ENCODE measurements around the gene LYRM2. TPM values are rescaled to one million over a fixed set of nuclear protein-coding genes. Genes with fewer than 3 reads are reported as not detected.

The LYRM2 gene
- total RNA-seq, 1 donor from 2014 or later: 30.2 TPM

GRCh38 chr6:89680551-89680950, 42.0 kb upstream of the LYRM2 start:
- Mint-ChIP-seq H3K27me3 (ENCODE audit: unreplicated experiment) (no peaks in the 10 kb centered on the region), H3K36me3 (ENCODE audit: unreplicated experiment) (no peaks in the 10 kb centered on the region), H3K4me1 (ENCODE audit: low read depth, unreplicated experiment) (no peaks in the 10 kb centered on the region), H3K9me3 (ENCODE audit: unreplicated experiment) (no peaks in the 10 kb centered on the region), H3K27ac (ENCODE audit: unreplicated experiment) (no peak overlapping the region), H3K4me3 (ENCODE audit: unreplicated experiment) (no peak overlapping the region)
- TF ChIP-seq CTCF (IDR thresholded peaks at IDR 0.05; ENCODE audit: partially characterized antibody, unreplicated experiment): no peak
- no peak for DNase-seq

- Mint-ChIP-seq H3K36me3 (ENCODE audit: unreplicated experiment) (no peaks in the 10 kb centered on the region), H3K9me3 (ENCODE audit: unreplicated experiment) (no peaks in the 10 kb centered on the region), H3K4me3 (ENCODE audit: unreplicated experiment) (no peak overlapping the region), H3K27ac (ENCODE audit: unreplicated experiment) (no peak overlapping the region), H3K27me3 (ENCODE audit: unreplicated experiment) (no peaks in the 10 kb centered on the region), H3K4me1 (ENCODE audit: low read depth, unreplicated experiment) (no peaks in the 10 kb centered on the region)
- DNase-seq: no peak
- TF ChIP-seq CTCF (IDR thresholded peaks at IDR 0.05; ENCODE audit: partially characterized antibody, unreplicated experiment): no peak
Measured at GRCh38 chr6:89680150-89680549, 41.6 kb upstream of the LYRM2 start.

DNA sequence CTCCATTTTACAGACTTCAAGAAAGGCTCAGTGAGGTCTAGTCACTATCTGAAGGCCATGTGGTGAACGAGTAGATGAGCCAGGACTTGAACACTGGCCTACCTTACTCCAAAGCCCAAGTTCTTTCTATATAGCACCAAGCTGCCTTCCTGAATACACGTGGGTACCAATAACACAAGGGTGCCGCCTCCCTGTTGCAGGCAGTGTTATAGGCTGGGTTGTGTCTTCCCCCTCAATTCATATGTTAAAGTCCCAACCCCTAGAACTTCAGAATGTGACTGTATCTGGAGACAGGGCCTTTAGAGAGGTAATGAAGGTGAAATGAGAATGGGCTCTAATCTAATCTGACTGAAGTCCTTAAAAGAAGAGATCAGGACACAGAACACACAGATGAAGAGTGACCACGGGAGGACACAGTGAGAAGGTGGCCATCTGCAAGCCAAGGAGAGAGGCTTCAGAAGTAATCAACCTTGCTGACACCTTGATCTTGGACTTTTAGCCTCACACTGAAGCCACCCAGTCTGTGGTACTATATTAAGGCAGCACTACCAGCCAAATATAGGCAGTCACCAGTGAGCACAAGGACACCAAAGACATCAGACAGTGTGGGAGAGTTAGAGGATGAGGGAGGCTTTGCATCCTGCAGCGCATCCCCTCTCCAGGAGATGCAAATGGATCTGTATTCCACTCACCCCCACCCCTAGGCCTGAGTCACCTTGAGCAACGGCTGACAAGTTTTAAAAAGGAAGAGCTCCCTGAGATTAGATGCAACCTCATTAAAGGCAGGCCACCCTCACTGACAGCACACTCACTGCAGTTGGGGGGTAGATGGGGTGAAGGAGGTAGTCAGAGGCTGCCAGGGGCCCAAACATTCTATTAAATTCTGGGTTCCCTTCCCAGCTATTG, 40.9 kb upstream of the LYRM2 start:
- Mint-ChIP-seq H3K9me3 (ENCODE audit: unreplicated experiment) (no peaks in the 10 kb centered on the region), H3K27me3 (ENCODE audit: unreplicated experiment) (no peaks in the 10 kb centered on the region), H3K4me1 (ENCODE audit: low read depth, unreplicated experiment) (no peaks in the 10 kb centered on the region), H3K27ac (ENCODE audit: unreplicated experiment) (no peak overlapping the region), H3K4me3 (ENCODE audit: unreplicated experiment) (no peak overlapping the region), H3K36me3 (ENCODE audit: unreplicated experiment) (no peaks in the 10 kb centered on the region)
- DNase-seq: no peak
- TF ChIP-seq CTCF (IDR thresholded peaks at IDR 0.05; ENCODE audit: partially characterized antibody, unreplicated experiment): no peak

DNA sequence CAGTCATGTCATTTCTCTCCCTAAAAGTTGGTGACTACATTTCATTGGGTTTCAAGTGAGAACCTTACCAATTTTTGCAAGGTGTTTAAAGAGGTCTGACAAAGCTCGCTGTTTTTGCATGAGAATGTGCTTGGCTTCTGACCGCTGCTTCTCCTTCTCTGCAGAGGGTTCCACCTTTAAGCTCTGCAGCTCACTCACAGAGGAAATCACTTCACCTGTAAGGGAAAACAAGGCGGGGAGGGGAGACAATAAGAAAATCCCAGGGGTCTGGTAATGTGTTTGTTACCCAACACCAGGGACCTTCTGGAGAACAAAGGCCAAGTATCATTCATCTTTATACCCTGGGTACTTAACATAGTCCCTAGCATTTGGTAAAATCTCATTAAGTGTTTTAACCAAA, 40.0 kb upstream of the LYRM2 start:
- Mint-ChIP-seq H3K4me3 (ENCODE audit: unreplicated experiment) (no peak overlapping the region), H3K27ac (ENCODE audit: unreplicated experiment) (no peak overlapping the region), H3K4me1 (ENCODE audit: low read depth, unreplicated experiment) (no peaks in the 10 kb centered on the region), H3K36me3 (ENCODE audit: unreplicated experiment) (no peaks in the 10 kb centered on the region), H3K27me3 (ENCODE audit: unreplicated experiment) (no peaks in the 10 kb centered on the region), H3K9me3 (ENCODE audit: unreplicated experiment) (no peaks in the 10 kb centered on the region)
- no peak for TF ChIP-seq CTCF (IDR thresholded peaks at IDR 0.05; ENCODE audit: partially characterized antibody, unreplicated experiment)
- no peak for DNase-seq
